Chondrocyte (in vitro differentiated cells): ENCODE data around the gene VPS13A. TPM values are rescaled to one million over a fixed set of nuclear protein-coding genes. Genes with fewer than 3 reads are reported as not detected.

Experiments used
- DNase-seq: peaks from one replicate; pipeline ENCODE4 v3.0.0; 2021; ENCODE audit warnings: mixed read lengths, low spot score
- H3K27ac Mint-ChIP-seq: one replicate; pipeline ENCODE4 v1.8.0; 2021; ENCODE audit warnings: mild to moderate bottlenecking, moderate library complexity, mixed read lengths; ENCODE audit not compliant: unreplicated experiment
- H3K27me3 Mint-ChIP-seq: 2 replicates; pipeline ENCODE4 v1.8.0; 2021; ENCODE audit warnings: low read depth, mixed read lengths
- H3K36me3 Mint-ChIP-seq: 2 replicates; pipeline ENCODE4 v1.8.0; 2021; ENCODE audit warnings: low read depth, mixed read lengths
- H3K4me1 Mint-ChIP-seq: 2 replicates; pipeline ENCODE4 v1.8.0; 2021; ENCODE audit warnings: low read depth, mild to moderate bottlenecking, mixed read lengths
- H3K4me3 Mint-ChIP-seq: one replicate; pipeline ENCODE4 v1.8.0; 2021; ENCODE audit warnings: mild to moderate bottlenecking, moderate library complexity, mixed read lengths; ENCODE audit not compliant: unreplicated experiment
- H3K9me3 Mint-ChIP-seq: 2 replicates; pipeline ENCODE4 v1.8.0; 2021; ENCODE audit warnings: low read depth, mixed read lengths
- total RNA-seq: library from RNA; stranded (reverse); gene quantifications from 3 replicates; pipeline ENCODE4 v1.2.1, GENCODE V29; 2021
- TF ChIP-seq, protein P1 (sequence below): fragments of 200-600 bp; sonication (generic); IDR thresholded peaks from 2 replicates; pipeline ENCODE4 v1.5.0; 2021; ENCODE audit warnings: antibody characterized with exemption, mild to moderate bottlenecking, moderate library complexity

VPS13A gene
- total RNA-seq, 1 donor from 2014 or later = 54.1 TPM

DNA sequence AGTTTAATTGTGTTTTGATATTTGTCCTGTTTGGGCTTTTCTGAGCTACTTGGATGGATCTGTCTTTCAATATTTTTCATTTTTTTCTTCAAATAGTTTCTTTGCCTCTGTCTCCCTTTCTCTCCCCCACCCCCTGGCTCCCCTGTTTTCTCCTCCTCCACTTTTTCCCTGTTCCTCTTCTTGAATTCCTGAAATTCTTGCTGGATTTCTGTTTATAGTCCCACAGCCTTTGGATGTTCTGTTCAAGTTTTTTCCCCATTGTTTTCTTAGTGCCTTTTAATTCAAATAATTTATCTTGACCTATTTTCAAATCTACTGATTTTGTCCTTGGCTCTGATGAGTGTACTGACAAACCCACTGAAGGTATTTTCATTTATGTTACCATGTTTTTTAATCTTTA lies 113.0 kb downstream of the VPS13A start:
- Mint-ChIP-seq H3K9me3 (peaks cover 18% of the 10 kb centered on the region), H3K4me3 (no peak overlapping the region), H3K4me1 (peaks cover 31% of the 10 kb centered on the region), H3K27me3 (no peaks in the 10 kb centered on the region), H3K27ac (peak overlapping the region; percentile 72), H3K36me3 (peaks cover 21% of the 10 kb centered on the region)
- TF ChIP-seq, protein P1, sequence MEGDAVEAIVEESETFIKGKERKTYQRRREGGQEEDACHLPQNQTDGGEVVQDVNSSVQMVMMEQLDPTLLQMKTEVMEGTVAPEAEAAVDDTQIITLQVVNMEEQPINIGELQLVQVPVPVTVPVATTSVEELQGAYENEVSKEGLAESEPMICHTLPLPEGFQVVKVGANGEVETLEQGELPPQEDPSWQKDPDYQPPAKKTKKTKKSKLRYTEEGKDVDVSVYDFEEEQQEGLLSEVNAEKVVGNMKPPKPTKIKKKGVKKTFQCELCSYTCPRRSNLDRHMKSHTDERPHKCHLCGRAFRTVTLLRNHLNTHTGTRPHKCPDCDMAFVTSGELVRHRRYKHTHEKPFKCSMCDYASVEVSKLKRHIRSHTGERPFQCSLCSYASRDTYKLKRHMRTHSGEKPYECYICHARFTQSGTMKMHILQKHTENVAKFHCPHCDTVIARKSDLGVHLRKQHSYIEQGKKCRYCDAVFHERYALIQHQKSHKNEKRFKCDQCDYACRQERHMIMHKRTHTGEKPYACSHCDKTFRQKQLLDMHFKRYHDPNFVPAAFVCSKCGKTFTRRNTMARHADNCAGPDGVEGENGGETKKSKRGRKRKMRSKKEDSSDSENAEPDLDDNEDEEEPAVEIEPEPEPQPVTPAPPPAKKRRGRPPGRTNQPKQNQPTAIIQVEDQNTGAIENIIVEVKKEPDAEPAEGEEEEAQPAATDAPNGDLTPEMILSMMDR = no peak
- DNase-seq = no peak

DNA sequence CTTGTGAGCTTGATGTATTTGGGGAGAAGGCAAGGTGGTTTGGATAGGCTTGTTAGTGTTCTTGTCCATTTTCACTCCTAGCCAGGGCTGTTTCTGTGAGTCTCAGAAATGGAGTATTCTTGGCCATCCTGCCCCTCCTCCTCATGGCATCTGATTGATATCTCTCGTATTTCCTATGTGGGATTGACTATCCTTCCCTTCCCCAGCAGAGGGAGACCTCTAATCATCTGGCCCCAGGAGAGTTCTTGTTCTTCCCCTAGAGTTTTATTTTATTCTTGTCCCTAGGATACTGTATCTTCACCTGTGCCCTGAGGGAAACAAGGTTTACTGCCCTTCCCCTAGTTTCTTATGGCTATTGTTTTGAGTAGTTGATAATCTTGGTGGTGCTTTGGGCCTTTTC lies 114.4 kb downstream of the VPS13A start:
- Mint-ChIP-seq H3K4me1 (peaks cover 19% of the 10 kb centered on the region), H3K9me3 (peaks cover 18% of the 10 kb centered on the region), H3K27me3 (no peaks in the 10 kb centered on the region), H3K4me3 (no peak overlapping the region), H3K36me3 (peaks cover 21% of the 10 kb centered on the region), H3K27ac (no peak overlapping the region)
- no peak for DNase-seq
- TF ChIP-seq, protein P1 = peak; percentile 66

DNA sequence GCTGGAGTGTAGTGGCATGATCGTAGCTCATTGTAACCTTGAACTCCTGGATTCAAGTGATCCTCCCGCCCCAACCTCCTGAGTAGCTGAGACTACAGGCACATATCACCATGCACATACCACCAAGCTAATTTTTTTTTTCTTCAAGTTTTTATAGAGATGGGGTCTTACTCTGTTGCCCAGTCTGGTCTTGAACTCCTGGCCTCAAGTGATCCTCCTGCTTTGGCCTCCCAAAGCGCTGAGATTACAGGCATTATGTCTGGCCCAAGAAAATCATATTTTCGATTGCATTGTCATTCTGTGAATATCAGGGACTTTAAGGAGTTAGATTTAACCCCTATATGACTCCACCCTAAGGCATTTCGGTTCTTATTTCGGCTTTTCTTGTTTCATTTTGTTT lies 116.6 kb downstream of the VPS13A start:
- Mint-ChIP-seq H3K27ac (no peak overlapping the region), H3K4me1 (peaks cover 19% of the 10 kb centered on the region), H3K9me3 (peaks cover 6% of the 10 kb centered on the region)

DNA sequence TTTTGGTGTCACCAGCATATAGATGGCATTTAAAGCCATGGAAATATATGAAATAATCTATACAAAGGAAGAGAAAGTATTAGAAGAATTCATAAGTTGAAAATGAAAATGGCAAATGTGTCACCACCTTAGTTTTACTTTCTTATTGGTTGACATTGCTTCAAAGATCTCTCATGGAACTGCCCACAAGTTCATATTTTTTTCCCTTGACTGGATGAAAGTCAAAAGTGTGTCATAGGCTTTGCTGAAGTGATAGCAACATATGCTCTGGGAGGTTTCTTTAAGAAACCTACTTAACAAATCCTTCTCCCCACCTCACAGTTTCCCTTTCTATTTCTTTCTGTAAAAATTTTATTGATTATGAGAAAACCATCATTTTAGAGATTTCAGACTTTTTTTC lies 127.2 kb downstream of the VPS13A start:
- no peaks in the 10 kb centered on the region for H3K9me3 Mint-ChIP-seq
- H3K36me3 Mint-ChIP-seq = peaks cover 15% of the 10 kb centered on the region
- no peak for DNase-seq
- no peaks in the 10 kb centered on the region for H3K27me3 Mint-ChIP-seq
- TF ChIP-seq, protein P1 = no peak
- H3K4me3 Mint-ChIP-seq = no peak overlapping the region
- no peak overlapping the region for H3K27ac Mint-ChIP-seq
- H3K4me1 Mint-ChIP-seq = peaks cover 14% of the 10 kb centered on the region

More for the DNA sequence above, 116.6 kb downstream of the VPS13A start:
- H3K4me3 Mint-ChIP-seq = no peak overlapping the region
- DNase-seq = no peak
- H3K27me3 Mint-ChIP-seq = no peaks in the 10 kb centered on the region
- TF ChIP-seq, protein P1 = no peak
- peaks cover 5% of the 10 kb centered on the region for H3K36me3 Mint-ChIP-seq

DNA sequence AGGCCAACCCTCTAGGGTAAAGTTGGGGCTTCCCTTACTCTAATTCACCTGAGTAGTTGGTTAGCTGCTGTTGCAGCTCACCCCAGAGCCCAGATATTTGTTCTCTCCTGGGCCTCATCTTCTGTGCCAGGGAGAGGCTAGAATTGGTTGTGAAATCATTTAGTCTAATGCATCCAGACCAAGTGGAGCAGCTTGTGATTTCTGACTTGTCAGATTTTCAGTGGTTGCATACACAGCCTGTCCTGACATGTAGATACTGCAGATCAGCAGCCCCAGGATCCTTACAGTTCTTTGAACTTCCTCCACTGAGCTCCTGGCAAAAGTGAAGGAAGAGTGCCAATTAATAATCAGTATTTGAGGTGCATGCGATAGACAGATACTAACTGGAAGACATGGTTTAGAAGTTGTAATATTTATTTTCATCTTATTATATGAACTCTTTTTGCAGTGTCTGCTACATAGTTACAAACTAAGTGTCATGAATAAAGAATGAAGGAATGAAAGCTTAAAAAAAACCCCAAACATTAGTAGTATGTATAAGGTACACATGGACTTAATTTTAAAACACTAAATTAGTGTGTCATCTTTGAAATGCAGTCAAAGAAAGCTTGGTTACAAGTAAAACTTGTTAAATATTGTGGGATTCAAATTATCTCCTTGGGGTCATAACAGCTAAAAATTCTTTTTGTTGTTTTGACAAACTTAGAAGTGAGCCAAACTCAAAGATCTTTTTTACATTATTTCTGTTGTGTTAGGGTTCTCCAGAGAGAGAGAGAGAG lies 128.5 kb downstream of the VPS13A start:
- Mint-ChIP-seq H3K4me1 (peaks cover 14% of the 10 kb centered on the region), H3K27me3 (no peaks in the 10 kb centered on the region), H3K9me3 (no peaks in the 10 kb centered on the region), H3K4me3 (no peak overlapping the region), H3K27ac (peak overlapping the region; percentile 22), H3K36me3 (peaks cover 13% of the 10 kb centered on the region)
- no peak for DNase-seq
- TF ChIP-seq, protein P1 = no peak
